Memory B cell (primary cell): ENCODE measurements around the gene HSD3B7.

Source experiments
- ATAC-seq: fragments of 150-1000 bp; cut with Tn5 transposase; 2 replicates; pipeline ENCODE4 v1.10.0; 2021; ENCODE audit warnings: low read depth, mild to moderate bottlenecking, moderate library complexity
- DNase-seq, 2 donors: peaks; one replicate each; pipeline ENCODE4 v3.0.0; 2022; ENCODE audit warnings: low spot score in 2 of 2
- H3K27ac Mint-ChIP-seq: one replicate; pipeline ENCODE4 v1.8.0; 2022; ENCODE audit warnings: mild to moderate bottlenecking, moderate library complexity, mixed read lengths
- H3K27me3 Mint-ChIP-seq: one replicate; pipeline ENCODE4 v1.8.0; 2022; ENCODE audit warnings: mixed read lengths
- H3K36me3 Mint-ChIP-seq: one replicate; pipeline ENCODE4 v1.8.0; 2022; ENCODE audit warnings: mild to moderate bottlenecking, mixed read lengths
- H3K4me1 Mint-ChIP-seq: one replicate; pipeline ENCODE4 v1.8.0; 2022; ENCODE audit warnings: mixed read lengths
- H3K4me3 Mint-ChIP-seq: one replicate; pipeline ENCODE4 v1.8.0; 2022; ENCODE audit warnings: mild to moderate bottlenecking, moderate library complexity, mixed read lengths
- H3K9me3 Mint-ChIP-seq: one replicate; pipeline ENCODE4 v1.8.0; 2022; ENCODE audit warnings: mixed read lengths

The HSD3B7 gene

GRCh38 chr16:30965436-30965835 is 19.6 kb upstream of the HSD3B7 start:
- DNase-seq (no peak), ATAC-seq (no peak)
- Mint-ChIP-seq H3K4me1 (peaks cover 6% of the 10 kb centered on the region), H3K27me3 (no peaks in the 10 kb centered on the region), H3K27ac (no peak overlapping the region), H3K9me3 (no peaks in the 10 kb centered on the region), H3K4me3 (no peak overlapping the region), H3K36me3 (peaks cover 43% of the 10 kb centered on the region)

GRCh38 chr16:30966033-30966619 is 18.9 kb upstream of the HSD3B7 start:
- DNase-seq (no peak), ATAC-seq (no peak)
- Mint-ChIP-seq H3K36me3 (peaks cover 49% of the 10 kb centered on the region), H3K27me3 (no peaks in the 10 kb centered on the region), H3K4me1 (peaks cover 5% of the 10 kb centered on the region), H3K9me3 (no peaks in the 10 kb centered on the region), H3K27ac (no peak overlapping the region), H3K4me3 (no peak overlapping the region)

- Mint-ChIP-seq H3K4me1 (peaks cover 5% of the 10 kb centered on the region), H3K4me3 (no peak overlapping the region), H3K27me3 (no peaks in the 10 kb centered on the region), H3K9me3 (no peaks in the 10 kb centered on the region), H3K27ac (no peak overlapping the region), H3K36me3 (peaks cover 56% of the 10 kb centered on the region)
- no peak for ATAC-seq
- DNase-seq = no peak
Observed at GRCh38 chr16:30967795-30968194, 17.2 kb upstream of the HSD3B7 start.

GRCh38 chr16:30969246-30969842 is 15.7 kb upstream of the HSD3B7 start:
- Mint-ChIP-seq H3K27ac (no peak overlapping the region), H3K36me3 (peaks cover 60% of the 10 kb centered on the region), H3K9me3 (no peaks in the 10 kb centered on the region), H3K4me3 (no peak overlapping the region), H3K4me1 (peaks cover 6% of the 10 kb centered on the region), H3K27me3 (no peaks in the 10 kb centered on the region)
- no peak for DNase-seq
- no peak for ATAC-seq

- H3K27me3 Mint-ChIP-seq = no peaks in the 10 kb centered on the region
- peaks cover 5% of the 10 kb centered on the region for H3K4me1 Mint-ChIP-seq
- peak overlapping the region; percentile 25 for H3K27ac Mint-ChIP-seq
- DNase-seq = no peak
- ATAC-seq = no peak
- peaks cover 59% of the 10 kb centered on the region for H3K36me3 Mint-ChIP-seq
- H3K4me3 Mint-ChIP-seq = no peak overlapping the region
- H3K9me3 Mint-ChIP-seq = no peaks in the 10 kb centered on the region
Observed at GRCh38 chr16:30971298-30971697, 13.7 kb upstream of the HSD3B7 start.

GRCh38 chr16:30972872-30973271 is 12.1 kb upstream of the HSD3B7 start:
- Mint-ChIP-seq H3K9me3 (no peaks in the 10 kb centered on the region), H3K4me1 (peaks cover 8% of the 10 kb centered on the region), H3K36me3 (peaks cover 58% of the 10 kb centered on the region), H3K27me3 (no peaks in the 10 kb centered on the region), H3K27ac (no peak overlapping the region), H3K4me3 (no peak overlapping the region)
- DNase-seq = no peak
- ATAC-seq = no peak

GRCh38 chr16:30974348-30974747 is 10.7 kb upstream of the HSD3B7 start:
- DNase-seq = no peak
- ATAC-seq = no peak
- H3K4me1 Mint-ChIP-seq = peaks cover 8% of the 10 kb centered on the region
- H3K36me3 Mint-ChIP-seq = peaks cover 56% of the 10 kb centered on the region
- H3K27me3 Mint-ChIP-seq = no peaks in the 10 kb centered on the region
- H3K27ac Mint-ChIP-seq = peak overlapping the region; percentile 21
- no peak overlapping the region for H3K4me3 Mint-ChIP-seq
- no peaks in the 10 kb centered on the region for H3K9me3 Mint-ChIP-seq

- ATAC-seq (no peak), DNase-seq (no peak)
- H3K27me3 Mint-ChIP-seq = no peaks in the 10 kb centered on the region
- H3K36me3 Mint-ChIP-seq = peaks cover 48% of the 10 kb centered on the region
- H3K4me3 Mint-ChIP-seq = no peak overlapping the region
- peak overlapping the region; percentile 40 for H3K27ac Mint-ChIP-seq
- H3K9me3 Mint-ChIP-seq = no peaks in the 10 kb centered on the region
- peaks cover 8% of the 10 kb centered on the region for H3K4me1 Mint-ChIP-seq
Observed at GRCh38 chr16:30976486-30976885, 8.5 kb upstream of the HSD3B7 start.

GRCh38 chr16:30977502-30977901 is 7.5 kb upstream of the HSD3B7 start:
- ATAC-seq (peak; percentile 19), DNase-seq (no peak)
- peak overlapping the region; percentile 46 for H3K27ac Mint-ChIP-seq

GRCh38 chr16:30979170-30980022 is 5.6 kb upstream of the HSD3B7 start:
- peaks cover 39% of the 10 kb centered on the region for H3K36me3 Mint-ChIP-seq
- DNase-seq (no peak), ATAC-seq (no peak)
- no peak overlapping the region for H3K4me3 Mint-ChIP-seq
- H3K9me3 Mint-ChIP-seq = no peaks in the 10 kb centered on the region
- H3K4me1 Mint-ChIP-seq = peaks cover 9% of the 10 kb centered on the region
- H3K27me3 Mint-ChIP-seq = no peaks in the 10 kb centered on the region
- no peak overlapping the region for H3K27ac Mint-ChIP-seq

More at GRCh38 chr16:30977502-30977901, 7.5 kb upstream of the HSD3B7 start:
- Mint-ChIP-seq H3K9me3 (no peaks in the 10 kb centered on the region), H3K4me3 (no peak overlapping the region), H3K27me3 (no peaks in the 10 kb centered on the region), H3K4me1 (peaks cover 9% of the 10 kb centered on the region), H3K36me3 (peaks cover 47% of the 10 kb centered on the region)

- peak overlapping the region; percentile 39 for H3K27ac Mint-ChIP-seq
- no peak for ATAC-seq
- no peaks in the 10 kb centered on the region for H3K27me3 Mint-ChIP-seq
- H3K9me3 Mint-ChIP-seq = no peaks in the 10 kb centered on the region
- peaks cover 38% of the 10 kb centered on the region for H3K36me3 Mint-ChIP-seq
- peaks cover 10% of the 10 kb centered on the region for H3K4me1 Mint-ChIP-seq
- no peak for DNase-seq
- H3K4me3 Mint-ChIP-seq = no peak overlapping the region
Observed at GRCh38 chr16:30980023-30980371, 5.0 kb upstream of the HSD3B7 start.

GRCh38 chr16:30980434-30980833 is 4.6 kb upstream of the HSD3B7 start:
- peak overlapping the region; percentile 39 for H3K27ac Mint-ChIP-seq
- DNase-seq (no peak), ATAC-seq (no peak)
- H3K4me3 Mint-ChIP-seq = no peak overlapping the region
- H3K36me3 Mint-ChIP-seq = peaks cover 38% of the 10 kb centered on the region
- H3K4me1 Mint-ChIP-seq = peaks cover 13% of the 10 kb centered on the region
- no peaks in the 10 kb centered on the region for H3K9me3 Mint-ChIP-seq
- no peaks in the 10 kb centered on the region for H3K27me3 Mint-ChIP-seq

- Mint-ChIP-seq H3K36me3 (peaks cover 32% of the 10 kb centered on the region), H3K4me1 (peaks cover 13% of the 10 kb centered on the region), H3K27ac (no peak overlapping the region), H3K27me3 (no peaks in the 10 kb centered on the region), H3K4me3 (no peak overlapping the region), H3K9me3 (no peaks in the 10 kb centered on the region)
- DNase-seq = no peak
- no peak for ATAC-seq
Observed at GRCh38 chr16:30980959-30981358, 4.0 kb upstream of the HSD3B7 start.

- peaks cover 8% of the 10 kb centered on the region for H3K4me1 Mint-ChIP-seq
- no peaks in the 10 kb centered on the region for H3K27me3 Mint-ChIP-seq
- peak overlapping the region; percentile 48 for H3K27ac Mint-ChIP-seq
- ATAC-seq (no peak), DNase-seq (no peak)
- H3K9me3 Mint-ChIP-seq = no peaks in the 10 kb centered on the region
- no peak overlapping the region for H3K4me3 Mint-ChIP-seq
- H3K36me3 Mint-ChIP-seq = peaks cover 23% of the 10 kb centered on the region
Observed at GRCh38 chr16:30982548-30983288, 2.3 kb upstream of the HSD3B7 start.
